DMS153 treated with DMSO at 0.1 percent for 48 hours (cell line): ENCODE results near the gene VCAN.

Experiments
- DNase-seq: peaks from one replicate; lab custom pipeline; 2025; ENCODE audit not compliant: unreplicated experiment; lab: John Stamatoyannopoulos, UW

The VCAN gene

GRCh38 chr5:83527722-83528438 lies 56.3 kb downstream of the VCAN start:
- DNase-seq = no peak

GRCh38 chr5:83528439-83528769 lies 56.9 kb downstream of the VCAN start:
- no peak for DNase-seq

- DNase-seq = no peak
Measured at GRCh38 chr5:83530193-83530592, 58.6 kb downstream of the VCAN start.

GRCh38 chr5:83531661-83532060 lies 60.1 kb downstream of the VCAN start:
- DNase-seq = no peak

- no peak for DNase-seq
Measured at GRCh38 chr5:83538786-83539462, 67.4 kb downstream of the VCAN start.

- DNase-seq = no peak
Measured at GRCh38 chr5:83539463-83539790, 67.9 kb downstream of the VCAN start.

GRCh38 chr5:83540105-83540504 lies 68.6 kb downstream of the VCAN start:
- no peak for DNase-seq

GRCh38 chr5:83540783-83541182 lies 69.2 kb downstream of the VCAN start:
- DNase-seq = no peak

GRCh38 chr5:83542839-83543238 lies 71.3 kb downstream of the VCAN start:
- no peak for DNase-seq

- no peak for DNase-seq
Measured at GRCh38 chr5:83543898-83544297, 72.4 kb downstream of the VCAN start.

- no peak for DNase-seq
Measured at GRCh38 chr5:83547161-83547560, 75.6 kb downstream of the VCAN start.

- DNase-seq = no peak
Measured at GRCh38 chr5:83547889-83548288, 76.3 kb downstream of the VCAN start.

- DNase-seq = no peak
Measured at GRCh38 chr5:83548581-83548980, 77.0 kb downstream of the VCAN start.

- DNase-seq = no peak
Measured at GRCh38 chr5:83549076-83549475, 77.5 kb downstream of the VCAN start.

GRCh38 chr5:83549674-83550073 lies 78.1 kb downstream of the VCAN start:
- DNase-seq = no peak

- DNase-seq = no peak
Measured at GRCh38 chr5:83551821-83552220, 80.3 kb downstream of the VCAN start.

GRCh38 chr5:83552275-83552674 lies 80.7 kb downstream of the VCAN start:
- DNase-seq = no peak

GRCh38 chr5:83553000-83553486 lies 81.5 kb downstream of the VCAN start:
- no peak for DNase-seq

- DNase-seq = no peak
Measured at GRCh38 chr5:83554133-83554532, 82.6 kb downstream of the VCAN start.

- no peak for DNase-seq
Measured at GRCh38 chr5:83554686-83555085, 83.1 kb downstream of the VCAN start.

- no peak for DNase-seq
Measured at GRCh38 chr5:83555263-83555662, 83.7 kb downstream of the VCAN start.

- DNase-seq = no peak
Measured at GRCh38 chr5:83556190-83556589, 84.6 kb downstream of the VCAN start.
